ENCODE results near the gene PRAME.

GRCh38 chr22:22573047-22573889 is 14.2 kb upstream of the PRAME start:
- TF ChIP-seq CTCF (IDR thresholded peaks at IDR 0.05) (no peak), POLR2A (IDR thresholded peaks at IDR 0.05) (no peak)

Data from breast epithelium (tissue), 3 donors.